ENCODE measurements around the gene ITGAD. TPM values are rescaled to one million over a fixed set of nuclear protein-coding genes. Genes with fewer than 3 reads are reported as not detected.

The ITGAD gene
- total RNA-seq, 2 donors from 2014 or later, result not detected

DNA sequence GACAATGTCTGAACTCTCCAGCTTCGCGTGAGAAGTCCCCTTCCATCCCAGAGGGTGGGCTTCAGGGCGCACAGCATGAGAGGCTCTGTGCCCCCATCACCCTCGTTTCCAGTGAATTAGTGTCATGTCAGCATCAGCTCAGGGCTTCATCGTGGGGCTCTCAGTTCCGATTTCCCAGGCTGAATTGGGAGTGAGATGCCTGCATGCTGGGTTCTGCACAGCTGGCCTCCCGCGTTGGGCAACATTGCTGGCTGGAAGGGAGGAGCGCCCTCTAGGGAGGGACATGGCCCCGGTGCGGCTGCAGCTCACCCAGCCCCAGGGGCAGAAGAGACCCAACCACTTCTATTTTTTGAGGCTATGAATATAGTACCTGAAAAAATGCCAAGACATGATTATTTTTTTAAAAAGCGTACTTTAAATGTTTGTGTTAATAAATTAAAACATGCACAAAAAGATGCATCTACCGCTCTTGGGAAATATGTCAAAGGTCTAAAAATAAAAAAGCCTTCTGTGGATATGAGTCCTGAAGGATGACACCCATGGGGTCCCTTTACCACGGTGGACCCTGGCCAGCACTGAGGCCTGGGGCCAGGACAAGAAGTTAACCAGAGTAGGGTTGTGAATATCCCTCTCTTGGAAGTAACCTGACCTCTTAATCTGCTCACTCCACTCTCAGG lies 10.5 kb upstream of the ITGAD start:
- TF ChIP-seq, protein P1, sequence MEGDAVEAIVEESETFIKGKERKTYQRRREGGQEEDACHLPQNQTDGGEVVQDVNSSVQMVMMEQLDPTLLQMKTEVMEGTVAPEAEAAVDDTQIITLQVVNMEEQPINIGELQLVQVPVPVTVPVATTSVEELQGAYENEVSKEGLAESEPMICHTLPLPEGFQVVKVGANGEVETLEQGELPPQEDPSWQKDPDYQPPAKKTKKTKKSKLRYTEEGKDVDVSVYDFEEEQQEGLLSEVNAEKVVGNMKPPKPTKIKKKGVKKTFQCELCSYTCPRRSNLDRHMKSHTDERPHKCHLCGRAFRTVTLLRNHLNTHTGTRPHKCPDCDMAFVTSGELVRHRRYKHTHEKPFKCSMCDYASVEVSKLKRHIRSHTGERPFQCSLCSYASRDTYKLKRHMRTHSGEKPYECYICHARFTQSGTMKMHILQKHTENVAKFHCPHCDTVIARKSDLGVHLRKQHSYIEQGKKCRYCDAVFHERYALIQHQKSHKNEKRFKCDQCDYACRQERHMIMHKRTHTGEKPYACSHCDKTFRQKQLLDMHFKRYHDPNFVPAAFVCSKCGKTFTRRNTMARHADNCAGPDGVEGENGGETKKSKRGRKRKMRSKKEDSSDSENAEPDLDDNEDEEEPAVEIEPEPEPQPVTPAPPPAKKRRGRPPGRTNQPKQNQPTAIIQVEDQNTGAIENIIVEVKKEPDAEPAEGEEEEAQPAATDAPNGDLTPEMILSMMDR (IDR thresholded peaks at IDR 0.05), result peak; percentile 45 to 79 (median 71)
- no peak for TF ChIP-seq POLR2A (IDR thresholded peaks at IDR 0.05)
- Histone ChIP-seq H3K4me1 (peaks cover 32% of the 10 kb centered on the region), H3K4me3 (no peak overlapping the region), H3K27ac (no peak overlapping the region), H3K36me3 (replicated peaks in 1 of 2; ENCODE audit: insufficient read depth in 1 of 2, low read depth in 2 of 2) (no peaks in the 10 kb centered on the region), H3K9me3 (no peaks in the 10 kb centered on the region), H3K27me3 (no peaks in the 10 kb centered on the region)
- intact Hi-C loops (cut with DNase I), result no loop called here
- peak; percentile 78 to 83 (median 79) for DNase-seq
- ATAC-seq, result peak; percentile 57
- 25 to 26% methylated on average over 14 of the region's 14 CpGs for WGBS, 2 donors

DNA sequence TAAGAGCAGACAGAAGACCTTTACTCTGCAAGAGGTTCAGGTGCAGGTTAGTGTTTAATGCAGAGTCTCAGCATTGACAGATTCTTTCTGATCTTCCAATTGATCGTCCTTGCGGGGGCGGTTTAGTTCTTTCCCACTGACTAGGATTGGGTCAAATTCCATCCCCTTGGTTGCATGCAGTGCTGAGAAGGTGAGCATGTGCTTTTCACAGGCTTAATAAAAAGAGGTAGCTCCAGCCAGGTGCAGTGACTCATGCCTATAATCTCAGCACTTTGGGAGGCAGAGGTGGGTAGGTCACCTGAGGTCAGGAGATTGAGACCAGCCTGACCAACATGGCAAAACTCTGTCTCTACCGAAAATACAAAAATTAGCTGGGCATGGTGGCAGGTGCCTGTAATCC lies 7.5 kb upstream of the ITGAD start:
- Histone ChIP-seq H3K27me3 (no peaks in the 10 kb centered on the region), H3K4me1 (peaks cover 28% of the 10 kb centered on the region), H3K4me3 (no peak overlapping the region), H3K36me3 (replicated peaks in 1 of 2; ENCODE audit: insufficient read depth in 1 of 2, low read depth in 2 of 2) (no peaks in the 10 kb centered on the region), H3K27ac (peak overlapping the region in 3 of 4 donors; percentile 64 to 83 (median 78)), H3K9me3 (no peaks in the 10 kb centered on the region)
- intact Hi-C loops (cut with DNase I), result no loop called here
- no peak for TF ChIP-seq POLR2A (IDR thresholded peaks at IDR 0.05)
- TF ChIP-seq, protein P1 (IDR thresholded peaks at IDR 0.05), result no peak
- DNase-seq, result peak; percentile 61 to 84 (median 75)
- 25 to 29% methylated on average over 4 of the region's 4 CpGs for WGBS, 2 donors
- peak; percentile 81 for ATAC-seq

DNA sequence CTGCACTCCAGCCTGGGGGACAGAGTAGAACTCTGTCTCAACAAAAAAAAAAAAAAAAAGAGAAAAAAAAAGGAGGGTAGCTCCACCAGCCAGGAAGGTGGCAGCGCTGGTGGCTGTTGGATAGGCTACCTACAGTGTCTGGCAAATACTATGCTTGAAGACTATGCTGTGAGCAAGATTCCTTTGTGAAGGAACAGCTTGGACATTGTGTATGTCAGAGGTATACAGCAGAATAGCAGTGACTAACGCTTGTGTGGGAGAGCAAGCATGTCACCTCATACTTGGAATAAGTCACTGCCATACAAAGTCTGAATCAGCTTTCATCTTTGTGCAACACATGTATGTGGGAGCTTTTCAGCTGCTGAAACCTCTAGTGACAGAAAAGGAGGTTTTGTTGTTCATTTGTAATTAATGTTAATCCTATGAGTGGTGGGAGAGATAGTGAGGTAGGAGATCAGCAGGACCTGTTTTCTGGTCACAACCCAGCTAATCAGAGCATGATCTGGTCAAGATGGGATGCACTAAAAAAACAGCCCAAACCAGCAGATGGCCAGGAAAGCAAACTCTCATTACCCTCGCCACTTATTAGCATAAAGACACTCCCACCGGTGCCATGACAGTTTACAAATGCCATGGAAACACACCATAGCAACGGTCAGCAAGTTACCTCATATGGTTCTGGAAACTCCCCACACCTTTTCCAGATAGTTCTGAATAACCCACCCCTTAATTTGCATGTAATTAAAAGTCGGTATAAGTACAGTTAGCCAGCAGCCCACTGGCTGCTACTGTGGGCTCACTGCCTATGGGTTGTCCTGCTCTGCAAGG lies 6.8 kb upstream of the ITGAD start:
- intact Hi-C loops (cut with DNase I), result no loop called here
- Histone ChIP-seq H3K4me3 (no peak overlapping the region), H3K9me3 (no peaks in the 10 kb centered on the region), H3K27me3 (no peaks in the 10 kb centered on the region), H3K4me1 (peaks cover 28% of the 10 kb centered on the region), H3K36me3 (replicated peaks in 1 of 2; ENCODE audit: insufficient read depth in 1 of 2, low read depth in 2 of 2) (no peaks in the 10 kb centered on the region), H3K27ac (peak overlapping the region; percentile 47 to 83 (median 71))
- 3 to 18% methylated on average over 6 of the region's 6 CpGs for WGBS, 2 donors
- peak; percentile 81 for ATAC-seq
- peak; percentile 47 to 82 (median 66) for DNase-seq
- TF ChIP-seq, protein P1 (IDR thresholded peaks at IDR 0.05), result no peak
- peak in 1 of 3 donors; percentile 33 for TF ChIP-seq POLR2A (IDR thresholded peaks at IDR 0.05)

DNA sequence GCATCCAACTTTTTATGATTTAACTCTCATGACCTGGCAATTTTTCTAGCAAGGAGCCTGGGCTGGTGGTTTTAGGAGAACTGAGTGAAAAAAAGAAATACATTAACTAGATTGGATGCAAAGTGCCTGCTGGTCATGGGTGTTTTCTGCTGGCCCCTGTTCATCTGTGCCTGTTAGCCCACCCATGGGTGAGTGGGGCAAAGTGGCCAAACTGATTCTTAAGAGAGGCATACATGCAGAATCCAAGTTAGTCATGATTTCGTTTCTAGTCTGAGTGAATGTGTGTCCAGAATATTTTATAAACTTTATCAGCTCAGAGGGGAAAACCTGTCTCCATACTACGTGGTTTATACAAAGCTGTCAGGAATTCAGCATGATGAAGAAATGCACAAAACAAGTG lies 4.6 kb upstream of the ITGAD start:
- ATAC-seq, result no peak
- 67% methylated on average over 2 of the region's 2 CpGs for WGBS, 2 donors
- Histone ChIP-seq H3K9me3 (no peaks in the 10 kb centered on the region), H3K27me3 (no peaks in the 10 kb centered on the region), H3K4me3 (no peak overlapping the region), H3K4me1 (peaks cover 25% of the 10 kb centered on the region), H3K36me3 (replicated peaks in 1 of 2; ENCODE audit: insufficient read depth in 1 of 2, low read depth in 2 of 2) (no peaks in the 10 kb centered on the region), H3K27ac (no peak overlapping the region)
- DNase-seq, result no peak
- TF ChIP-seq POLR2A (IDR thresholded peaks at IDR 0.05), result no peak
- intact Hi-C loops (cut with DNase I), result no loop called here

DNA sequence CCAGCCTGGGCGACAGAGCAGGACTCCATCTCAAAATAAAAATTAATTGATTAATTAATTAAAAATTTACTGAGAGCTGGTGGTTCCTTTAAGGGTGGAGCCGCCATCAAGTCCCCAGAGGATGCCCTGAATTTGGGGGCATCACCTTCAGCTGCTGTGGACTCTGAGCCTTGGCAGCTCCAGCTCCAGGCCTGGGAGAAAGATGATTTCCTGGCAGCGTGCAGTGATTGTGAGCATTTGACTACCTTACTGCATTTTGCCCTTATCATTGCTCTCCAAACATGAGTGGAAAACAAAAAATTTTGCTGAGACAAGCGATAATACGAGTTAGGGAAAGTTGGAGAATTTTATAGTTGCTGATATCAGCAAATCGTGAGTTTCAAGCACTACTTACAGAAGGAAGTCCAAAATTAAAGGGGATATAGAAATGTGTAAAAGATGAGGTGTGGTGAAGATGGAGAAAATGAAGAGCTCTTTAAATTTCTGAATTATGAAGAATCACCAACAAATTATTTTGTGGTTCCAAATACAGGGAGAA lies 2.6 kb upstream of the ITGAD start:
- H3K9me3 ChIP-seq, result no peaks in the 10 kb centered on the region
- intact Hi-C loops (cut with DNase I), result no loop called here
- no peaks in the 10 kb centered on the region for H3K27me3 ChIP-seq
- H3K4me1 ChIP-seq, result peaks cover 16% of the 10 kb centered on the region
- no peak overlapping the region for H3K27ac ChIP-seq
- DNase-seq (no peak), ATAC-seq (no peak)
- WGBS, 2 donors, result 52 to 64% methylated on average over 6 of the region's 6 CpGs
- no peak overlapping the region for H3K4me3 ChIP-seq
- TF ChIP-seq POLR2A (IDR thresholded peaks at IDR 0.05), result no peak
- TF ChIP-seq, protein P1 (IDR thresholded peaks at IDR 0.05), result no peak
- no peaks in the 10 kb centered on the region for H3K36me3 ChIP-seq (replicated peaks in 1 of 2; ENCODE audit: insufficient read depth in 1 of 2, low read depth in 2 of 2)

All from body of pancreas (tissue), 4 donors.